ENCODE measurements around the gene CPD.
"Not testable (repeated sequence)": the region's sequence is repeated elsewhere in the genome, so short reads cannot be mapped to it uniquely, and the experiment has no call there.

The CPD gene

DNA sequence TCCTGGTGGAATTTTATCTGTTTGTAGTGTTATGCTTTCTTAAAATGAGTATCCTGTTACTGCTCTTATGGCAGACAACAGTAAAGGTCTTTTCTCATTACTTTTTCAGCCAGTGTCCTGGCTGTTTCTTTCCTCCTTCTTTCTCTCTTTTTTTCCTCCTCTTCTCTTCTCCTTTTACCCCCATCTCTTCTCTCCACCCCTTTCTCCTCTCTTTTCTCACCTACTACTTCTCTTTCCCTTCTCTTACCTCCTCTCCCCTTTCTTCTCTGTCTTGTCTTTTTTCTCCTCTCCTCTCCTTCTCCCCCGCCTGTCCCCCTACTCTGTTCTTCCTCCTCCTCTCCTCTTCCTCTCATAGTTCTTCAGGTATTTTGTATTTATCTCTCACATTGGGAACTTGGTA, 48.9 kb downstream of the CPD start:
- no peak for DNase-seq (ENCODE audit: low spot score)

DNA sequence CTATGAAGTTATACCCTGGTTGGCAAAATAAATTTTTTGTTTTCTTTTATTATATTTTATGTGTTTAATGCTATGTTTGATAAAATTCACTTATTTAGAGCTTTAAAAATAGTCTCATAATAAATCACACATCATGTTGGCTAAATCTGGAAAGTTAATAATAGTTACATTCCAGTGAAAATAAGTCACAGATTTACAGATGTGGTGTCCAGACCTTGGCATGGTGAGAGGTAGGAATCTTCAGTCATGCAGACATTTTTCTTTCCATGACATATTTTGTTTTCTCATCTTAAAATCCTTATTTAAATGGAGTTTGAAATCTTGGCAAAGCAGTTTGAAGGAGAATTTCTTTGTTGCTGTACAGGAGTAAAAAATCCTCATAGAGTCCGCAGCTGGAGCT, 50.4 kb downstream of the CPD start:
- peak; percentile 43 for DNase-seq (ENCODE audit: low spot score)

DNA sequence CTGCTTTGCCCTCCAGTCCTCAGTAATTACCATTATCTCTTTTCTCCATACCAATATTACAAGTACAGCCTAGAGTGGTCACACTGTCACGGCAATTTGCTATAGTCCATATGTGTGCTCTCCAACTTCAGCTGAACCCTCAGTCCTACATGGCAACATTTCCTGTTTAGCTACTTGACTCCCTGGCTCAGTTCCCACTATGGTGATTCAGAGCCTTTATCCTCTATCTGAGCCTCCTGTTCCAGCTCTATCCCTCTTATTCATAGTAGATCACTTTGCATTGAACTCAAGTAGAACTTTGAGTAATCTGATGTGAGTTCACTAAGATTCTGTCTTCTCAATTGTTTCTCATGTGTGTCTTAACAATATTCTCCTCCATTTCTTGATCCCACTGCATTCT, 54.8 kb downstream of the CPD start:
- DNase-seq (ENCODE audit: low spot score): peak; percentile 82

DNA sequence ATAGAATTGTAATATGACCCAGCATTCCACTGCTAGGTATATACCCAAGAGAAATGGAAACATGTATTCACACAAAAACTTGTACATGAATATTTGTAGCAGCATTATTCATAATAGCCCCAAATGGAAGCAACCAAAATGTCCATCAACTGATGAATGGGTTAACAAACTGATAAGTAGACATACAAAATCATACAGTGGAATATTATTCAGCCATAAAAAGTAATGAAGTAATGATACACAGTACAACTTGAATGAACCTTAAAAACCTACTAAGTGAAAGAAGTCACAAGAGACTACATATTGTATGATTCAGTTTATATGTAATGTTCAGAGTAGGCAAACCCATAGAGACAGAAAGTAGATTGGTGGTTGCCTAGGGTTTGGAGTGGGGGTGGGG, 58.0 kb downstream of the CPD start:
- DNase-seq (ENCODE audit: low spot score): no peak

DNA sequence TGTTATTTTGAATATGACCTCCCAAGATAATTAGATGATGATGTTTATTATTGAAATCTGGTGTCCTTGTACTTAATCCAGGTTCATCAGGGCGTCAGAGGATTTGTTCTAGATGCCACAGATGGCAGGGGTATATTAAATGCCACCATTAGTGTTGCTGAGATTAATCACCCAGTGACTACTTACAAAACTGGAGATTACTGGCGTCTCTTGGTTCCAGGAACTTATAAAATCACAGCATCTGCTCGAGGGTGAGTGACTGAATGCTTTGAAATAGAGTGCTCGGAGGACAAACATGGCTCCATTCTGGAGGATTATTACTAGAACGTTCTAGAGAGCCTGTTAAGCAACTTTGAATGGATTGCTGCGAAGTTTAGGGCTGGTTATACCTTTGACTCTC, 65.0 kb downstream of the CPD start:
- no peak for DNase-seq (ENCODE audit: low spot score)

DNA sequence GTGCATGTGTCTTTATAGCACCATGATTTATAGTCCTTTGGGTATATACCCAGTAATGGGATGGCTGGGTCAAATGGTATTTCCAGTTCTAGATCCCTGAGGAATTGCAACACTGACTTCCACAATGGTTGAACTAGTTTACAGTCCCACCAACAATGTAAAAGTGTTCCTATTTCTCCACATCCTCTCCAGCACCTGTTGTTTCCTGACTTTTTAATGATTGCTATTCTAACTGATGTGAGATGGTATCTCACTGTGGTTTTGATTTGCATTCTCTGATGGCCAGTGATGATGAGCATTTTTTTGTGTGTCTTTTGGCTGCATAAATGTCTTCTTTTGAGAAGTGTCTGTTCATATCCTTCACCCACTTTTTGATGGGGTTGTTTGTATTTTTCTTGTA, 67.9 kb downstream of the CPD start:
- not testable (repeated sequence) for DNase-seq (ENCODE audit: low spot score)

DNA sequence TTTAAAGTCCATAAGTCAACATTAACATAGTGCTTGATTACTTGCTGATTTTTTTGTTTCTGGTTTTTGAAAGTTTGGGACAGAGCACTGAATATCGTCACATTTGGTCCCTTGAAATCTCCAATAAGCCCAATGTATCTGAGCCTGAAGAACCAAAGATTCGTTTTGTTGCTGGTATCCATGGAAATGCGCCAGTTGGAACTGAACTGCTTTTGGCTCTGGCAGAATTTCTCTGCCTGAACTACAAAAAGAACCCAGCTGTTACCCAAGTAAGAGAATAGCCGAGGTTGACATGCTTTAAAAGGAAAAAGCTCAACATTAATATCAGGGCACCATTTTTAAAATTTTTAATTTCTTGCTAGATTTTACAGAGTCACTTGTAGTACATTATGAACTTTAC, 70.8 kb downstream of the CPD start:
- DNase-seq (ENCODE audit: low spot score): no peak

DNA sequence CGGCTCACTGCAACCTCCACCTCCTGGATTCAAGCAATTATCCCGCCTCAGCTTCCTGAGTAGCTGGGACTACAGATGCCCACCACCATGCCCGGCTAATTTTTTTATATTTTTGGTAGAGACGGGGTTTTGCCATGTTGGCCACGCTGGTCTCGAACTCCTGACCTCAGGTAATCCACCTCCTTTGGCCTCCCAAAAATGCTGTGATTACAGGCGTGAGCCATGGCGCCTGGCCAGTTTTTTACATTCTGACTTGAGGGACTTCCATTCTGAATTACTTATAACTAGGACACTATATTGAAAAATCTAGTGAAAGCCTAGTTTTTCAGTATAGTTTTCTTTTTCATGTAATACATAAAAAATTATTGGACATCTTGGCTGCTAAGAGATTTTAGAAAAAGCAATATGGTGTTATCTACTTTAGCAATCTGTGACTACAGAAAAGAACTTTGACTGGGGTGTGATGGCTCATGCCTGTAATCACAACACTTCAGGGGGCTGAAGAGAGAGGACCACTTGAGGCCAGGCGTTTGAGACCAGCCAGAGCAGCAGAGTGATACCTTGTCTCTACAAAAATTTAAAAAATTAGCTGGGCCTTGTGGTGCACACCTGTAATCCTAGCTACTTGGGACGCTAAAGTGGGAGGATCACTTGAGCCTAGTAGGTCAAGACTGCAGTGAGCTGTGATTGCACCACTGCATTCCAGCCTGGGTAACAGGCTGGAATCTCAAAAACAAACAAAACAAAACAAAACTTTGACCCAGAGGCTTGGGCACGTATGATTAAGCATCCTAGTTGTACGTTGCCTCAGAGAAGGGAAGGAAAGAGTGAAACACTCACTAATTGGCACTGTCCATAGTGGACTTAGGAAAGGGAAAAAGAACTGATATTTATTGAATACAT, 71.6 kb downstream of the CPD start:
- DNase-seq (ENCODE audit: low spot score): peak; percentile 1

DNA sequence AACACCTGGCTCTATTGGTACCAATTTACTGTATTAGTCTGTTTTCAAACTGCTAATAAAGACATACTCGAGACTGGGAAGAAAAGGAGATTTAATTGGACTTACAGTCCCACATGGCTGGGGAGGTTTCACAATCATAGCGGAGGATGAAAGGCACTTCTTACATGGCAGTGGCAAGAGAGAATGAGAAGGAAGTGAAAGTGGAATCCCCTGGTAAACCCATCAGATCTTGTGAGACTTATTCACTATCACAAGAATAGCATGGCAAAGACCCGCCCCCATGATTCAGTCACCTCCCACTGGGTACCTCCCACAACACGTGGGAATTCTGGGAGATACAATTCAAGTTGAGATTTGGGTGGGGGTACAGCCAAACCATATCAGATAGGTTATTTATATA, 75.9 kb downstream of the CPD start:
- DNase-seq (ENCODE audit: low spot score): no peak

DNA sequence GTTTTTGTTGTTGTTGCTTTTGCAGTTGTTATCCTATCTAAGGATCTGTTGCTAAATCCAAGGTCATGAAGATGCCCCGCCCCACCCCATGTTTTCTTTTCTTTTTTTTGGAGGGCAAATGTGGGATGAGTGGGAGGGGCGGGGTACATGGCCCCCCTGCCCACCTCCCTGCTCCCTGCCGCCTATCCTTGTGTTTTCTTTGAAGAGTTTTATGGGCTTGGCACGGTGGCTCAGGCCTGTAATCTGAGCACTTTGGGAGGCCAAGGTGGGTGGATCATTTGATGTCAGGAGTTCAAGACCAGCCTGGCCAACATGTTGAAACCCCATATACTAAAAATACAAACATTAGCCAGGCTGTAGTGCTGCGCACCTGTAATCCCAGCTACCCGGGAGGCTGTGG, 79.6 kb downstream of the CPD start:
- DNase-seq (ENCODE audit: low spot score): no peak

DNA sequence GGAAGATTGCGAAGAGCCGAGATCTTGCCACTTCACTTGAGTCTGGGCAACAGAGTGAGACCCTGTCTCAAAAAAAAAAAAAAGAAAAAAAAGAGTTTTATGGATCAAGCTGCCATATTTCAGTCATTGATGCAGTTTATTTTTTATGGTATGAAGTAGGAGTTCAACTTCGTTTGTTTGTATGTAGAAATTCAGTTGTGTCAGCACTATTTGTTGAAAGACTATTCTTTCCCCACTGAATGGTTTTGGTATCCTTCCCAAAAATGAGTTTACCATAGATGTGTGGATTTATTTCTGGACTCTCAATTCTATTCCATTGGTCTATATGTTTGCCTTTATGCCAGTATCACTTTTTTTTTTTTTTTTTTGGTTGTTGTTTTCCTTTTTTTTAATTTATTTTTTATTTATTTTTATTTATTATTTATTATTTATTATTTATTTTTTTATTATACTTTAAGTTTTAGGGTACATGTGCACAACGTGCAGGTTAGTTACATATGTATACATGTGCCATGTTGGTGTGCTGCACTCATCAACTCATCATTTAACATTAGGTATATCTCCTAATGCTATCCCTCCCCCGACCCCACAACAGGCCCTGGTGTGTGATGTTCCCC, 80.2 kb downstream of the CPD start:
- not testable (repeated sequence) for DNase-seq (ENCODE audit: low spot score)

DNA sequence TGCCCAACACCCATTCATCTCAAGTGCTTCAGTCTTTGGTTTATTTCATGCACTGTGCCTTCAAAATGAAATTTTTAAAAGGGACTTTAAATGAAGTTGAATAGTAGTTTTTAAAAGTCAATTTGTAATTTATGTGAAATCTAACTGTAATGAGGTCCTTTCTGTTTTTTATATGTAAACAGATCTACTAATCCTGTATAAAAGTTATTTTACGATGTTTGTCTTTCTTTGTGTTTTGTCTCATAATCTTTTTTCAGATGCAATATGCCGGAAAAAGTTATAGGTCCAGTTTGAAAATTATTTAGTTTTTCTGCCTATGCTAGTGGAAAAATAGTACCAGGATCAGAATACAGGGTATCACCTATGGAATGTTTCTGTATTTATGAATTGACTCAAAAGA, 89.7 kb downstream of the CPD start:
- DNase-seq (ENCODE audit: low spot score): no peak

DNA sequence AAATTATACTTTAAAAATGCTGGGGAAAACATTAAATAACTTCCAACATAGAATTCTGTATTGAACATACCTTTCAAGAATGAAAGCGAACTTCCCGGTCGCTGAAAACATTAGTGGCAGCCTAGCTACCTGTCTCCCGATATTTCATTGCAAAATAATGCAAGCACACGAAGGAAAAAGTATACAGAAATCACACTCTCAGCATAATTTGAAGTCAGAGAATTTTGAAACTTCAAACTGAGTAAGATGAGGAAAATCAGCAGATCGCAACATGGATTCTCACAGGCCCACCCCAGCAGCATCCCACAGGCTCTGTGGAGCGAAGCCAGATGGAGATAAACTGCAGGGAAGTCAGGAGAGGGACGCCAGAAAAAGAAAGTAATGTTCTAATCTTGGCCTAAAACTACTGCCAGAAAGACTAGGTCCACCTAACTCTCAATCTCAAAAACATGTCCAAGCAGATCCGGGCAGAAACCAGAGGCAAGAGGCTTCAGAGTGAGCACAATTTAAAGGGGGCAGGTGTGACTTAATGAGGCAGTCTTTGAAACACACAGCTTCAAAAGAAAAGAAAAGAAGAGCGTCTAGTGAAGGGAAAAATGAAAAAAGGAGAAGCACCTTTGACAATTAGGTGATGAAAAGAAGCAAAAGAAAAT, 93.6 kb downstream of the CPD start:
- DNase-seq (ENCODE audit: low spot score): peak; percentile 5

DNA sequence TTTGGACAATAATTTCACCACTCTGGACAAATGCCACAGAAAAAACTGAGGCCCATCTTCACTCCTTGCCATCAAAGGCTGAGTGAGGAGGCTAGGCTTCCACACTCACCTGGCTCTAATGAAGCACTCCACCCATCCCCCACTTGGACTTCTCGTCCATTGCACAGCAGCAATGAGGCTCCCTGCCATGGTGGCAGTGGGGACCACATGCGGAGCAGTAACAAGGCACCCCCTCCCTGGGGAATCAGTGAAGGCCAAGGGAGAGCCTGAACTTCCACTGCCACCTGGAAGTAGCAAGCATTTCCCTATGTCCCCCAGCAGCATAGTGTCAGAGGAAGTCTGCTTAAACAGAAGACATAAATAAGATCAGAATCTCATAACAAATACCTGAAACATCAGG, 96.5 kb downstream of the CPD start:
- DNase-seq (ENCODE audit: low spot score): no peak

DNA sequence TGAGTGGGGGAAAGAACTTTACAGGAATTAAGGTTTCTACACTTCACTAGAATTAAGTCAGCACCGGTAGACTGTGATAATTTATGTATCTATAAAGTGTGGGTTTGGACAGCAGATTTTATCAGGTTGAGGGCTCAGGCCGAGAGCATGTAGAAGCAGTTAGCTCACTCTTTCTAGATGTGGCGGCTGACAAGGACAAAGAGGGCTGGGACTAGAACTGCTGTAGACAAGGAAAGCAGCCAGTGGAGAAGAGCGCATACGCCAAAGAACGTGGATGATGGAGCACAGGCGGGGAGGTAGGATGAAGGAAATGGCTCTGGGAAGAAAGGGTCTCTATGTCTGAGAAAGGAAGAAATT, 98.0 kb downstream of the CPD start:
- no peak for DNase-seq (ENCODE audit: low spot score)

DNA sequence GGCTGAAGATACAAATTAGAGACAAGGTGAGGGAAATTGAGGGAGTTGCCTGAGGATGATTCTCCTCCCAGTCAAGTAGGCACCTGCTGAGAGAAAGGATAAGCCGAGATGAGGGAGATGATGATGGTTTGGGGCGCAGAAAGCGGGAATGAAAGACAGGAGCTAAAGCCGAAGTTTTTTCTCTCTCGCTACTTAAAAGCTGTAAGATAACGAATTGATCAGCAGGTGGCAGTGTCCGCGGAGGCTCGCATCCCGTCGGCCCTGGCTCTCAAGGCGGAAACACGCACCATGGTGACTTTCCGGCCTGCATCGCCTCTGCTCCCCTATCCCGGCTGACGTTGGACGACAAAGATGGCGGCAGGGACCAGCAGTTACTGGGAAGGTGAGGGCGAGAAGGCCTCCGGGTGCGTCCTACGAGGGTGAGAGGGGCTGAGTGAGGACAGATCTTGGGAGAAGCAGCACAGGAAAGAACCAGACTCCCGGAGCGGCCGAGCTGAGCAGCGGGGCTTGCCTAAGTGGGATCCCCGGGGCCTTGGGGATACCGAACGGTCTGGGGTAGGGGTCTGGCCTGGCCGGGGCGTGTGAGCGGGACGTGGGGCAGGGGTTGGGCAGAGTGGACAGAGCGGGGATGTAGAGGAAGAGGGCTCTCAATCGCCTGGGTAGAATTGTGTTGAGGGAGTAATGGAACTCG, 98.5 kb downstream of the CPD start, which contains the start of gene GOSR1:
GOSR1 (plus strand) TSS at position 326 of the 691 bp plus-strand sequence; CDS start at position 352, 26 bp downstream.
- DNase-seq (ENCODE audit: low spot score): peak; percentile 96

DNA sequence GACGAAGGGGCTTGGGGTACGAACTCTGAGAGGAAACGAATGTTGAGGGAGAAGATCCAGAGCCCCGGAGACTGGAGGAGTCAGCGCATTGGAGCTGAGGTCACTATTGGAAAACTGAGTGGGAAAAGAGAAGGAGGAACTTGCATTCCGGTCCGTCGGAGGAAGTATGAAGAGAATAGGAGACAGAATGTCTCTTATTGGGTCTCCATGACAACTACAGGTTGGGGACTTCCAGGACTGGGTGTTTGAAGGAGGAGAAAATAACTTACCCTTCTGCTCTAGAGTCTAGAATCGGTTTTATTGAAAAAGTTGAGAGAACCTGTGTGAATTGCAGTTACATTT, 99.0 kb downstream of the CPD start:
- DNase-seq (ENCODE audit: low spot score): peak; percentile 61

DNA sequence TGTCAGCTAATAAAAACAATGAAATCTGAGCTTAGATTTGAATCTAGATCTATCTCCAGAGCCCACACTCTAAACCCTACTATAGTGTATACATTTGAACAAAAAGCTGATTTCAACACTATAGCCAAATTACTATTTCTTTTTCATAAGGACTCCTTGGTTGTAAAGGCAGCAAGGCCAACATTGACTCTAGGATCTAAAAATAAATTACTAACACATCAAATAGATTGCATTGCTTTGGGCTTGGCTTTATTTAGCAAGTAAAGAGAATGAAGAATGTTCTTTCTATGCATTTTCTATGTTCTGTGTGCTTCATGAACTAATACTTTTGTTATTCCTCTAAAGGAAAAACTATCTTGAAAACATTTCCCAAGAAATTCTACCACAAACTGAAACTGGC, 103.8 kb downstream of the CPD start:
- no peak for DNase-seq (ENCODE audit: low spot score)

DNA sequence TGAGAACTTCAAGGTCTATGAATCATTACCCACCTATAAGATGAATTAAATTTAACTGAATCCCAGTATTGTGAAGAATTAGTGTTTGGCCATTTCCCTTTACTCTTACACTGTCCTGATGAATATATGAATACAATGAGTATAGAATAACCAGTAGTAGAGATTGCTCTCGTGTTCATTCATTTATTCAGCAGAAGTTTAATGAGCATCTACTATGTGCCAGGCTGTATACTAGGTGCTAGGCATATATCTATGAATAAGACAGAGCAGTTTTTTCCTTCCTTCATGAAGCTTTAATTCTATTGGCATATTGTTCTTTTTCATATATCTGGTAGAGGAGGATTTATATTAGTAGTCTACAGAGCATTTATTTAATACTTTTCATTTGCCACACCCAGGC, 104.4 kb downstream of the CPD start:
- DNase-seq (ENCODE audit: low spot score): no peak

DNA sequence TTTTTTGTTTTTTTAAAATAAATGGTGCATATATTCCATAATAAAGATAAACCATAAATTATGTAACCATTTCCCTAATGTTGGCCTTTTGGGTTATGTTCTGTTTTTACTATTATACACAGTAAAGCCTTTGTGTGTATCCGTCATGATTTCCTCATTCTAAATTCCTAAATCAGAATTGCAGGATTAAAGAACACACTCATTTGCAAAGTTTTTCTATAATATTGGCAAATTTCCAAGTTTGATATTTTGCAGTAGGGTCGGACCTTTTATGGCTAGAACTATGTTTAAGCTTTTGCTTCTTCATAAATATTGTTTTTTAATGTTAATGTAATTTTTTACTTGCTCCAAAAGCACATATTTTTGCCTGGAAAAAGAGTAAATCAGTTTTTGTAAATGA, 115.1 kb downstream of the CPD start:
- DNase-seq (ENCODE audit: low spot score): no peak

DNA sequence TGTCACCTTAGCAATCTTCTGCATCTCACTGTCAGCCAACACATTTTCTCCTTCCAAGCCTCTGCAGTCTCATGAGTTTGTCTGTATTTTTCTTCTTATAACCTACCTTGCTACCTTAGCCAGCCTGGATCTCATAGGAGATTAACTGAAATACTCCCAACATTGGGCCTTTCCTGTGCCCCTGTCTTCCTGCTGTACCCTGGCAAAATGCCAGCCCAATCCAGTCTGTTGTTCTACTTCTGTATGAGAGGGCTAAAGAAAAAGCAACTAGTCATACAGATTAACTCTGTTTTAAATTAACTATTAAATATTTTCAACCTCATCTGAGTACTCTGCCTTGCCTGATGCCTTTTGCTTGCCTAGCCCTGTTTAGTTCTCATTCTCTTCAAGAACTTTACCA, 116.9 kb downstream of the CPD start:
- DNase-seq (ENCODE audit: low spot score): peak; percentile 43

DNA sequence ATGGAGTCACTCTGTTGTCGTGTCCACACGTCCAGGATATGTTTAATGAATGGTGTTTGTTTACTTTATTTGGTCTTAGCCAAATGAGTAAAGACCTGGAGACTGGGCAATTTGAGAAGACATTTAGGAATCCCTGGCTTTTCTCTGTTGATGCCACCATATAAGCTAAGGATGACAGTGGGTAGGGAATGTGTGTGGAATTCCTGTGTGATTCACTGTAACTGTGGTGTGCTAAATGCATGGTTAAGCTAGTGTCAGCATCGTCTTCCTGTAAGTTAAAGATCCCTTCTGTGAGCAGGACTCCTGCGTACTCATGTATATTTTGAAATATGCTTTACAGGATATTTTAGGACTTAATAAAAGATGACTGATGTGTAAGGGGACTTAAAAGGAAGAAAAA, 124.8 kb downstream of the CPD start:
- DNase-seq (ENCODE audit: low spot score): peak; percentile 31

All from kidney tubule cell (primary cell).